ENCODE measurements around the gene PAIP1.

PAIP1 gene

GRCh38 chr5:43497311-43498104 lies 59.4 kb downstream of the PAIP1 start:
- no peak overlapping the region for H3K4me3 ChIP-seq (ENCODE audit: low read depth, low read length)
- no peak for DNase-seq (ENCODE audit: low read depth)
- TF ChIP-seq POLR2A (IDR thresholded peaks at IDR 0.05; ENCODE audit: extremely low read depth, insufficient read length) (no peak), CTCF (IDR thresholded peaks at IDR 0.05; ENCODE audit: low read depth, low read length) (no peak), MYC (IDR thresholded peaks at IDR 0.05; ENCODE audit: low read depth, low read length) (no peak)

GRCh38 chr5:43491326-43491725 lies 65.6 kb downstream of the PAIP1 start:
- no peak for DNase-seq (ENCODE audit: low read depth)
- no peak overlapping the region for H3K4me3 ChIP-seq (ENCODE audit: low read depth, low read length)
- TF ChIP-seq POLR2A (IDR thresholded peaks at IDR 0.05; ENCODE audit: extremely low read depth, insufficient read length) (no peak), MYC (IDR thresholded peaks at IDR 0.05; ENCODE audit: low read depth, low read length) (no peak), CTCF (IDR thresholded peaks at IDR 0.05; ENCODE audit: low read depth, low read length) (no peak), MAX (IDR thresholded peaks at IDR 0.05; ENCODE audit: low read depth, low read length) (no peak)

GRCh38 chr5:43486353-43486752 lies 70.5 kb downstream of the PAIP1 start:
- DNase-seq (ENCODE audit: low read depth): no peak
- no peak overlapping the region for H3K4me3 ChIP-seq (ENCODE audit: low read depth, low read length)
- no peak for TF ChIP-seq MYC (IDR thresholded peaks at IDR 0.05; ENCODE audit: low read depth, low read length)
- TF ChIP-seq POLR2A (IDR thresholded peaks at IDR 0.05; ENCODE audit: extremely low read depth, insufficient read length): no peak
- no peak for TF ChIP-seq MAX (IDR thresholded peaks at IDR 0.05; ENCODE audit: low read depth, low read length)
- no peak for TF ChIP-seq CTCF (IDR thresholded peaks at IDR 0.05; ENCODE audit: low read depth, low read length)

- TF ChIP-seq POLR2A (IDR thresholded peaks at IDR 0.05; ENCODE audit: extremely low read depth, insufficient read length) (no peak), MAX (IDR thresholded peaks at IDR 0.05; ENCODE audit: low read depth, low read length) (no peak), CTCF (IDR thresholded peaks at IDR 0.05; ENCODE audit: low read depth, low read length) (no peak), MYC (IDR thresholded peaks at IDR 0.05; ENCODE audit: low read depth, low read length) (no peak)
- H3K4me3 ChIP-seq (ENCODE audit: low read depth, low read length): no peak overlapping the region
- DNase-seq (ENCODE audit: low read depth): peak; percentile 42
Observed at GRCh38 chr5:43485406-43485805, 71.5 kb downstream of the PAIP1 start.

- TF ChIP-seq CTCF (IDR thresholded peaks at IDR 0.05; ENCODE audit: low read depth, low read length) (peak; percentile 45), MAX (IDR thresholded peaks at IDR 0.05; ENCODE audit: low read depth, low read length) (peak; percentile 81), MYC (IDR thresholded peaks at IDR 0.05; ENCODE audit: low read depth, low read length) (peak; percentile 91), POLR2A (IDR thresholded peaks at IDR 0.05; ENCODE audit: extremely low read depth, insufficient read length) (no peak)
- H3K4me3 ChIP-seq (ENCODE audit: low read depth, low read length): peak overlapping the region; percentile 67
- peak; percentile 94 for DNase-seq (ENCODE audit: low read depth)
Observed at GRCh38 chr5:43484106-43484849, 72.6 kb downstream of the PAIP1 start.
